HG02973 (cell line): ENCODE results near the gene TLL2.
"Not testable (repeated sequence)": the region's sequence is repeated elsewhere in the genome, so short reads cannot be mapped to it uniquely, and the experiment has no call there.

ENCODE experiments used
- ATAC-seq: cut with Tn5 transposase; IDR thresholded peaks from one replicate; pipeline ENCODE4 v1.9.1; 2021; ENCODE audit warnings: moderate library complexity; ENCODE audit not compliant: unreplicated experiment

TLL2 gene

GRCh38 chr10:96513698-96514561 lies at the start of gene TLL2:
Gene TLL2, minus strand, starts transcription at chr10:96513926. Its CDS starts 241 bp downstream, at chr10:96513685.
- peak; percentile 78 for ATAC-seq

DNA sequence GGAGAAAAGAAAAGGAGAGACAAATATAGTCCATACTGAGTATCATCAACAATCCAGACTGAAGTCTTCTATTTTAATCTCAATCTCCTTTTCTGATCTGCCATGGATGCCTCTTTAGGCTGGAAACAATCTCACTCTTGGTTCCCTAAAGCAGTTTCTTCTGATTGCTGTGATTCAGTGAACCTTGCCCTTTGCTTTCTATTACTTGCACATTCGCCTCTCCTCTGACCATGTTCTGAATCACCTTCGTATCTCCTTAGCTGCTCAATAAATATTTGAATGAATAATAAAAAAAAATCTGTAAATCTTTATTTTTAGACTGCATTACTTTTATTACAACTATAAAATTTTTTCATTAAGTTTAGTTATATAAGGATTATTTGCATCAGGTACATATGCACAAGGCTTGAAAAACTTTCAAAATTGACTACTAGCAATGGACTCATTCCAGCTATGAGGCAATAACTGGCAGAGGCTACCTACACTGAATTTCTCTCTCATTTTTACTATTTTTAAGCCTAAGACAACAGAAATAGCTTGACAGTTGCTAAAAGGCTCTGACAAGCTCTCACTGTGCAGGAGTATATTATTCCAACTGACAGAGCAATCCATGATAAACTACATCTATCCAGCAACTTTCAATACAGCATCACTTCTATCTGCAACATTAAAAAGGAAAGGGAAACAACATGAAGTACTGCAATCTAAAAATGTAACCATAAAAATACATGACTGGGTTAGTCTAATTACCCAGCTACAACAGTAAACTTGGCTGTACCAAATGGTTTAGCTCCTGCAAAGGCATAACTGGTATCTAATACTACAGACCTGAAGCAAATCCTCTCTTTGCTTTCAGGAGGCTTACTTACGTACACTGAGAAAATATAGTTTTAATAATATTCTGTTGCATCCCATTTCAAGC lies 47.5 kb upstream of the TLL2 start:
- ATAC-seq, result no peak

DNA sequence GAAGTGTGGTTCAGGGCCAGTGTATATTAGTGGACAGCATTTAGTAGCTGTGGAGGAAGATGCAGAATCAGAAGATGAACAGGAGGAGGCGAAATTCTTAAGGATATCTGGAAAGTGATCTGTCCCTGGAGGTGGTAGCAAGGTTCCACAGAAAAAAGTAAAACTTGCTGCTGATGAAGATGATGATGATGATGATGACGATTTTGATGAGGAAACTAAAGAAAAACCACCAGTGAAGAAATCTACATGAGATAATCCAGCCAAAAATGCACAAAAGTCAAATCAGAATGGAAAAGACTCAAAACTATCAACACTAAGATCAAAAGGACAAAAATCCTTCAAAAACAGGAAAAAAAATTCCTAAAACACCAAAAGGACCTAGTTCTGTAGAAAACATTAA lies 46.8 kb upstream of the TLL2 start:
- ATAC-seq, result no peak

GRCh38 chr10:96556003-96556402 lies 42.3 kb upstream of the TLL2 start:
- ATAC-seq, result no peak

DNA sequence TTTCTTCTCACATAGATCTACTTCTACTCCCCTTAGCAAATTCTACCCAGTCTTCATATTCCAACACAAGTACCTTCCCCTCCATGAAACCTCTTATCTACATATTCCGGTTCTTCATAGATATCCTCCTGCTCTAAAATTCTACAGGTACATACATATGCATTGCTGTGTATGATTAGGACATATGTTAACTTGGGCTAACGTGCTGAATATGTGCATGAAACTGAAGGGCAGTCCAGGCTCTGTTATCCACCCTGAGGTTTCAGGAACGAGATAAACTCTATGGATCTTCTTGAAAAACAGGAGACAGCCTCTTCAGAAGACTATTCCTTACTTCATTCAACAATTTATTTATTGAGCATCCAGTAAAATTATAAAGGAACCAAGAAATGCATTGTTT lies 41.6 kb upstream of the TLL2 start:
- ATAC-seq, result no peak

- ATAC-seq, result no peak
Observed at GRCh38 chr10:96548589-96548988, 34.9 kb upstream of the TLL2 start.

DNA sequence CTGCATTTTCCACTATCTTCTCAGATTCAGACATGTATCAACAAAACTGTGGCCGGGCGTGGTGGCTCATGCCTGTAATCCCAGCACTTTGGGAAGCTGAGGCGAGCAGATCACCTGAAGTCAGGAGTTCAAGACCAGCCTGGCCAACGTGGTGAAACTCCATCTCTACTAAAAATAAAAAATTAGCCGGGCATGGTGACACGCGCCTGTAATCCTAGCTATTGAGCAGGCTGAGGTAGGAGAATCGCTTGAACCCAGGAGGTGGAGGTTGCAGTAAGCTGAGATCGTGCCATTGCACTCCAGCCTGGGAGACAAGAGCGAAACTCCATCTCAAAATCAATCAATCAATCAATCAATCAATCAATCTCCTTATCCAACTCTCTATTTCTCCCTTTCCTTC lies 31.8 kb upstream of the TLL2 start:
- not testable (repeated sequence) for ATAC-seq

DNA sequence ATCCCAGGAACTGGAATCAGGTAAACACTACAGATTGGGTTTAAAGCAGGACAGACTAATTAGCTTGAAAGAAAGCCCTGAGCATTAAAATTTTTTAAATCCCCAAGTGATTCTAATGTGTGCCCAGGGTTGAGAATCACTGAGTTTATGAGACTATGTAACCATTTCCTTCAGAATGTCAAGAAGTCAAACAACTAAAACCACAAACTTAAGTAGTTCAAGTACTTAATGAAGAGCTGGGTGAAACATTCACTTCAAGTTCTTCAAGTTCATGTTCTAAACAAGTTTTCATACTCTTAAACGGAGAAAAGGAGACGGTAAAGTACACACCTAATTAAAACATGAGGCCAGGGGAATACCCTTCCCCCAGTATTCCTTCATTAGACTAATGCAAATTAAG lies 28.2 kb upstream of the TLL2 start:
- no peak for ATAC-seq

GRCh38 chr10:96540240-96540639 lies 26.5 kb upstream of the TLL2 start:
- no peak for ATAC-seq

DNA sequence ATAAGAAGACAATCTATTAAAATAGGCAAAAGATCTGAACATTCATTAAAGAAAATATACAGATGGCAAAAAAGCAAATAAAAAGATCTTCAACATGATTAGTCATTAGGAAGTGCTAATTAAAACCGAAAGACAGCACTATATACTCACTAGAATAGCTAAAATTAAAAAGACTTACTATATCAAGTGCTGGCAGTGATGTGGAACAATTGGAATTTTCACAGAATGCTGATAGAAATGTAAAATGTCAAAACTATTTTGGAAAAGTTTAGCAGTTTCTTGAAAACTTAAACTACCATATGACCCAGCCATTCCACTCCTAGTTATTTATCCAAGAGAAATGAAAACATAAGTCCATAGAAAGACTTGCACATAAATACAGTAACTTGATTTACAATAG lies 25.0 kb upstream of the TLL2 start:
- no peak for ATAC-seq

DNA sequence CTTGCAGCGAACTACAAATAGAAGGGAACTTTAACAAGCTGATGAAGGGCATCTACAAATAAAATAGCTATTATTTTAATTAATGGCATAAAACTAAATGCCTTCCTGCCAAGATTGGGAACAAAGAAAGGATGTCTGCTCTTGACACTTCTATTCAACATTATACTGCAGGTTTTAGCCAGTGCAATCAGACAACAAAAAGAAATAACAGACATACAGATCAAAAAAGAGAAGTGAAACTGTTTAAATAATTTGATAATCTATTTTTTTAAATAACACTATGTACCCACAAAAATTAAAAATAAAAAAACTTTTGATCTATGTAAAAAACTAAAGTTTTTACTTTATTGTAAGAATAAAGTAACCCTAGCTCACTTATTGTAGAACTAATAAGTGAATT lies 22.4 kb upstream of the TLL2 start:
- ATAC-seq, result no peak

GRCh38 chr10:96532523-96532922 lies 18.8 kb upstream of the TLL2 start:
- no peak for ATAC-seq

GRCh38 chr10:96529634-96530279 lies 16.0 kb upstream of the TLL2 start:
- no peak for ATAC-seq

DNA sequence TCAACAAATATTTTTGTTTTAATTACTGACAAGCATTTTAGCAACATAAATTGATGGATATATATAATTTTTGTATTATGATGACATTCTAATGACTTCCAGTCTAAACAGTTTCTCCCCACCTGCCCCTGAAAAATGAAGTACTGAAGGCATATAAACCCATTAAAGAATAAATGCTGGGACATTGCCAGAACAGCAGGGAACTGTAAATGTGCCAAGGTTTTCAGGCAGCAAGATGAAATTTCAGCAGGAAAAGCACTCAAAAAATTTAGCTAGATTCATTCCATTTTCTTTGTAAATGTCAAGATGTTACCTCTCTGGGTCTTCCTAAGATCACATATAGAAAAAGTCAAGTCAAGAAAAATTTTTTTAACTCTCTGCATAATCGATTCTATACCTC lies 11.0 kb upstream of the TLL2 start:
- no peak for ATAC-seq

GRCh38 chr10:96517284-96517683 lies 3.6 kb upstream of the TLL2 start:
- ATAC-seq, result no peak

GRCh38 chr10:96516337-96516736 lies 2.6 kb upstream of the TLL2 start:
- no peak for ATAC-seq

- peak; percentile 30 for ATAC-seq
Observed at GRCh38 chr10:96513305-96513697, 425 bp downstream of the TLL2 start.

DNA sequence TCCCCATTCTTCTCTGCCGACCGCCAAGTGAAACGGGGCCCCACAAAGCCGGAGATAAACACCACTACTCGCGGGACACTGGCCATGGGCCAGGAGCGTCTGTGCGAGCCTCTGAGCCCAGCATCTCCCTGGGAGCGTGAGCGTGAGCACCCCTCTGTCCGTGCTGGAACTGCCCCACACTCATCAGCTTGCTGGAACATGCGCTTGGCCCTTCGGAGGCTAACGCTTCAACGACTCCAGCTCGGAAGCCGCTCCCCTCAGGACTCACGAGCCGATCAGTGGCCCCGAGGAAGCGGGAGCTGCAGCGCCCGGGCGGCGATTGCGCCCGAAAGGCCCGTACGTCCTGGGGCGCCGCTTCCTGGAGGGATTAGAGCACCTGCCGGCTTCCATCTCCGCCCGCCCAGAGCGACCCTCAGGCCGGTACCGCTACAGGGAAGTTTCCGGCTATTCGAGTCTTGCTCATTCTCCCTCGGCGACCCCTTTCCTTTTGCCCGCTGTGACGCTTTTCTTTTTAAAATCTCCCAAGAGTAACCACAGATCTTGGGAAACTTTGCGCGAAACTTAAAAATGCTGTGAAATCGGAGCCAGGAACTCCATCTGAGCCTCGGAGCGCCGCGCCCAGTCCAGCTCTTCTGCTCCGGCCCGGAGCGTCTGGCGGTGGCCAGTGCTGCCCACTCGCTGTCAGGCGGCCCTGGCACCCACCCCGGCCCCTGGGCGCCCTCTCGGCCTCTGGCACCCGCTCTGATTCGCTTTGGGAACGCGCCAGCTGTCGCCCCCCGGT lies 1.0 kb downstream of the TLL2 start:
- no peak for ATAC-seq

- ATAC-seq, result no peak
Observed at GRCh38 chr10:96511044-96511945, 2.4 kb downstream of the TLL2 start.
